IMR-90 (cell line): ENCODE data around the gene ADAMTS16. TPM values are rescaled to one million over a fixed set of nuclear protein-coding genes. Genes with fewer than 3 reads are reported as not detected.

Experiments
- ATAC-seq: fragments of 200-7000 bp; cut with Tn5 transposase; 2 replicates; pipeline ENCODE4 v1.9.1; 2020; ENCODE audit warnings: low read depth, mild to moderate bottlenecking, moderate library complexity
- BruUV-seq: library from RNA; stranded (reverse); fragments of 400-500 nt; replicated peaks from 2 replicates; lab custom pipeline; 2021; lab: Mats Ljungman, UMichigan
- CTCF ChIA-PET: fragments of 300-600 bp; formaldehyde crosslinking; extraction: SDS; loops from one replicate; lab custom pipeline; 2021; ENCODE audit warnings: antibody characterized with exemption; lab: Yijun Ruan, JAX
- POLR2A ChIA-PET: fragments of 300-600 bp; sonication (Branson Sonifier 250); formaldehyde crosslinking; loops from one replicate; lab custom pipeline; 2022; ENCODE audit warnings: antibody characterized with exemption; ENCODE audit not compliant: unreplicated experiment; lab: Charles Lee
- DNase-seq: peaks from one replicate; pipeline ENCODE4 v3.0.0; 2013
- H2AFZ ChIP-seq: replicated peaks from 2 replicates; pipeline ENCODE3; 2013; ENCODE audit warnings: low read length, mild to moderate bottlenecking; ENCODE audit not compliant: poor library complexity
- H2AK5ac ChIP-seq: 2 replicates; pipeline ENCODE4 v1.6.1; 2013; ENCODE audit warnings: low read depth, low read length, inconsistent platforms
- H2AK9ac ChIP-seq: replicated peaks from 2 replicates; pipeline ENCODE3; 2013; ENCODE audit warnings: mild to moderate bottlenecking, low read depth, low read length, moderate library complexity; ENCODE audit not compliant: poor library complexity
- H2BK120ac ChIP-seq: 2 replicates; pipeline ENCODE4 v1.6.1; 2013; ENCODE audit warnings: low read depth, low read length, inconsistent platforms
- H2BK15ac ChIP-seq: 3 replicates; pipeline ENCODE4 v1.6.1; 2013; ENCODE audit warnings: low read depth, low read length, inconsistent platforms
- H2BK20ac ChIP-seq: 2 replicates; pipeline ENCODE4 v1.6.1; 2013; ENCODE audit warnings: low read depth, mild to moderate bottlenecking, inconsistent platforms, low read length, moderate library complexity
- H2BK5ac ChIP-seq: 2 replicates; pipeline ENCODE4 v1.6.1; 2013; ENCODE audit warnings: mild to moderate bottlenecking, low read depth, low read length, inconsistent platforms; ENCODE audit not compliant: poor library complexity, severe bottlenecking
- H3K14ac ChIP-seq: replicated peaks from 2 replicates; pipeline ENCODE4 v1.6.1; 2013; ENCODE audit warnings: low read depth, low read length, inconsistent platforms
- H3K18ac ChIP-seq: 2 replicates; pipeline ENCODE4 v1.6.1; 2013; ENCODE audit warnings: low read depth, low read length, control low read depth
- H3K23ac ChIP-seq: 2 replicates; pipeline ENCODE4 v1.6.1; 2013; ENCODE audit warnings: low read depth, low read length, inconsistent platforms
- H3K27ac ChIP-seq: 2 replicates; pipeline ENCODE4 v1.5.1; 2013; ENCODE audit warnings: mild to moderate bottlenecking, control low read depth, low read length; ENCODE audit not compliant: insufficient read depth
- H3K27me3 ChIP-seq: 2 replicates; pipeline ENCODE4 v1.6.1; 2013; ENCODE audit warnings: low read length; ENCODE audit not compliant: control insufficient read depth, insufficient read depth
- H3K36me3 ChIP-seq: 2 replicates; pipeline ENCODE4 v1.6.1; 2013; ENCODE audit warnings: low read length, mixed read lengths; ENCODE audit not compliant: control insufficient read depth, insufficient read depth
- H3K4ac ChIP-seq: 2 replicates; pipeline ENCODE4 v1.6.1; 2013; ENCODE audit warnings: low read depth, low read length, inconsistent platforms
- H3K4me1 ChIP-seq: 2 replicates; pipeline ENCODE4 v1.6.1; 2013; ENCODE audit warnings: low read length, mixed read lengths; ENCODE audit not compliant: control insufficient read depth, insufficient read depth
- H3K4me2 ChIP-seq: 2 replicates; pipeline ENCODE4 v1.6.1; 2013; ENCODE audit warnings: low read depth, mild to moderate bottlenecking, control low read depth, low read length, moderate library complexity
- H3K4me3 ChIP-seq: 2 replicates; pipeline ENCODE4 v1.5.1; 2013; ENCODE audit warnings: low read depth, mild to moderate bottlenecking, control low read depth, low read length, moderate library complexity; ENCODE audit not compliant: insufficient read depth
- H3K56ac ChIP-seq: 2 replicates; pipeline ENCODE4 v1.6.1; 2013; ENCODE audit warnings: low read length, inconsistent platforms; ENCODE audit not compliant: insufficient read depth; ENCODE audit errors: extremely low read depth
- H3K79me1 ChIP-seq, 2 experiments: 2 replicates each; pipeline ENCODE4 v1.6.1; 2013; ENCODE audit warnings: low read length in 2 of 2, inconsistent platforms in 1 of 2, low read depth in 1 of 2
- H3K9ac ChIP-seq: 2 replicates; pipeline ENCODE4 v1.6.1; 2013; ENCODE audit warnings: low read depth, low read length, control low read depth
- H3K9me1 ChIP-seq: 2 replicates; pipeline ENCODE4 v1.6.1; 2013; ENCODE audit warnings: low read length, inconsistent platforms; ENCODE audit not compliant: insufficient read depth
- H3K9me3 ChIP-seq: 2 replicates; pipeline ENCODE4 v1.6.1; 2013; ENCODE audit warnings: low read length; ENCODE audit not compliant: control insufficient read depth, insufficient read depth
- H4K20me1 ChIP-seq: 2 replicates; pipeline ENCODE4 v1.6.1; 2013; ENCODE audit warnings: low read length, inconsistent platforms; ENCODE audit not compliant: insufficient read depth
- H4K5ac ChIP-seq: 2 replicates; pipeline ENCODE4 v1.6.1; 2013; ENCODE audit warnings: mild to moderate bottlenecking, low read depth, low read length, control low read depth
- H4K8ac ChIP-seq, 2 experiments: 2 replicates each; pipeline ENCODE4 v1.6.1; 2013; ENCODE audit warnings: low read depth in 2 of 2, low read length in 2 of 2, control low read depth in 1 of 2, inconsistent platforms in 1 of 2
- H4K91ac ChIP-seq: 2 replicates; pipeline ENCODE4 v1.6.1; 2013; ENCODE audit warnings: low read depth, low read length, inconsistent platforms; ENCODE audit not compliant: insufficient read depth
- MXI1 ChIP-seq: IDR thresholded peaks from 2 replicates; pipeline ENCODE4 v1.6.1; 2012; ENCODE audit warnings: low read depth, mild to moderate bottlenecking, low read length, moderate library complexity, borderline replicate concordance
- WGBS, 2 experiments: methylation state at CpG; one replicate each; pipeline versions ENCODE4 v1.1.5 to v1.1.7; 2013; ENCODE audit warnings: missing lambda C conversion rate in 2 of 2; ENCODE audit not compliant: insufficient read length in 1 of 2; ENCODE audit errors: extremely low coverage in 2 of 2; 5-methylcytosine and 5-hydroxymethylcytosine counted together
- dilution Hi-C: fragments of 300-500 bp; cut with HindIII; formaldehyde crosslinking; loops from one replicate; pipeline ENCODE4 v1.14.3; 2018; ENCODE audit warnings: low sequenced_read_pairs; ENCODE audit not compliant: unreplicated experiment
- in situ Hi-C: fragments of 300-500 bp; cut with MboI; formaldehyde crosslinking; loops from 3 replicates; pipeline ENCODE4 v1.14.3; 2019; ENCODE audit warnings: low sequenced_read_pairs, inconsistent platforms, mixed read lengths
- intact Hi-C: fragments of 100-400 bp; cut with micrococcal nuclease; formaldehyde crosslinking; loops from 2 replicates; pipeline ENCODE4 v1.10.0; 2022
- polyA plus RNA-seq, 3 experiments: library from polyadenylated mRNA; depleted of rRNA; stranded (reverse); fragments of >200 nt; gene quantifications; 2 replicates each; pipeline ENCODE4 v1.2.3, GENCODE V29; 2012; ENCODE audit warnings: low replicate concordance in 1 of 3
- total RNA-seq: library from RNA; depleted of rRNA; stranded (reverse); fragments of >200 nt; gene quantifications from 2 replicates; pipeline ENCODE4 v1.2.3, GENCODE V29; 2012

The ADAMTS16 gene
- total and polyA plus RNA-seq, 2 of the 4 experiments (the other 2 are of a cell fraction): 0.09 to 0.18 TPM

- Histone ChIP-seq H3K27ac (no peak overlapping the region), H4K5ac (no peak overlapping the region), H3K56ac (no peak overlapping the region), H3K9me3 (peaks cover 2% of the 10 kb centered on the region; the same call in 1 of the 2 replicates), H3K4me2 (no peak overlapping the region), H2BK15ac (no peak overlapping the region), H3K14ac (no peak overlapping the region), H3K79me1 (no peaks in the 10 kb centered on the region), H3K18ac (no peak overlapping the region), H3K4me1 (no peaks in the 10 kb centered on the region), H4K91ac (no peak overlapping the region), H3K4me3 (no peak overlapping the region), H2AK9ac (no peak overlapping the region), H2AK5ac (no peak overlapping the region), H2AFZ (no peak overlapping the region), H4K20me1 (no peaks in the 10 kb centered on the region), H3K36me3 (no peaks in the 10 kb centered on the region), H4K8ac (no peak overlapping the region), H2BK120ac (no peak overlapping the region), H2BK5ac (no peak overlapping the region), H3K23ac (no peak overlapping the region), H3K9ac (no peak overlapping the region), H2BK20ac (no peak overlapping the region), H3K9me1 (no peaks in the 10 kb centered on the region), H3K4ac (no peak overlapping the region), H3K27me3 (no peaks in the 10 kb centered on the region)
- dilution Hi-C loops (no loop called here), in situ Hi-C loops (no loop called here), intact Hi-C loops (no loop called here)
- WGBS, 2 experiments: 20% methylated on average over 1 of the region's 8 CpGs; no CpG with 5 or more reads in 1 of the 2 experiments
- CTCF ChIA-PET: no interaction called here
- ATAC-seq (no peak), DNase-seq (no peak)
- no peak for TF ChIP-seq MXI1
- POLR2A ChIA-PET: no interaction called here
- BruUV-seq: no TSS peak
Measured at GRCh38 chr5:5360363-5360940, 220.3 kb downstream of the ADAMTS16 start.
